ENCODE measurements around the gene STK4.

STK4 gene

GRCh38 chr20:44954211-44954610 is 12.1 kb upstream of the STK4 start:
- no peak for DNase-seq (ENCODE audit: low spot score)

- DNase-seq (ENCODE audit: low spot score) = no peak
Observed at GRCh38 chr20:44955270-44955669, 11.0 kb upstream of the STK4 start.

DNA sequence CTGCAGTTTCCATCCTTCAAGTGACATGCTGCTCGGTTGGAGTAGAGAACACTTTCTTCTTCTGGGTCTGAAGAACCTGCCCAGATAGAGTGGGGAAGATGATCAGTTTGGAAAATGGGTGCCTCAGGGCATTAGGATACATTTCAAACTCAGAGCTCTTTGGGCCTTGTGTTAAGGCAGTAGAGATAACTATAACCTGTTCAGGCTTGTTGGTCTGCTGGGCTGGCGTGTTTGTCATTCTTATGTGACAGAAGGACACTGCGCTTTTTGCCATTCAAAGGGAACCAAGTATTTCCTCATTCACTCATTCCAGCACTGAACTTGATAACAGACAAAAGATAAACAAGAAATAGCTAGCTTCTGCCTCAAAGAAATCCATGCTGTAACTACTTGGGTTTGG is 9.9 kb upstream of the STK4 start:
- DNase-seq (ENCODE audit: low spot score) = no peak

- DNase-seq (ENCODE audit: low spot score) = no peak
Observed at GRCh38 chr20:44958276-44958675, 8.0 kb upstream of the STK4 start.

DNA sequence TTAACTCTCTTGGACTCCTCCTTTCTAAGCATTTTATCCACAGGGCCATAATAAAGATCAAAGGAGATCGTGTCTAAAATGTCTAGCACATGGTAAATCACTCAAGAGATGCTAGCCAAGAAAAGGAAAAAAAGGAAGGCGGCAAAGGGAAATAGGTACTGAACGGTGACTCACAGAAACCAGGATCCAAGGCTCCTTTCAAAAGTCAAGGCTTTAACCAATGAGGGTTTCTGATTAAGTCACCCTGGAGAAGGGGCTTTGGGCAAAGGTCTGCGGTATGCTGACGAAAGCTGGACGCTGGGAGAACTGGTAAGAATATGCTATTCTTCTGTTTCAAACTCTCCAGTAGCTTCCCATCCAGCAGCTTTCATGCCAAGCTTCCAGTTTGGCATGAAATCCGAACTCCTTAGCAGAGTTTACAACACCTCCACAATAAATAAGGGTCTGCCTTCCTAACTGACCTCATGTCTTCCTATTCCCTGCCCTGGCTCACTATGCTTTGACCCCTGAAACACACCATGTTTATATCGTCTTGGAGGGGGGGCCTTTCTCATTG is 7.2 kb upstream of the STK4 start:
- no peak for DNase-seq (ENCODE audit: low spot score)

- DNase-seq (ENCODE audit: low spot score) = peak; percentile 34
Observed at GRCh38 chr20:44959638-44960102, 6.6 kb upstream of the STK4 start.

GRCh38 chr20:44960103-44960852 is 6.0 kb upstream of the STK4 start, which contains the start of gene TOMM34:
TSS of gene TOMM34 (minus strand) at chr20:44960397. CDS start at chr20:44960333, 64 bp downstream.
- DNase-seq (ENCODE audit: low spot score) = peak; percentile 98

DNA sequence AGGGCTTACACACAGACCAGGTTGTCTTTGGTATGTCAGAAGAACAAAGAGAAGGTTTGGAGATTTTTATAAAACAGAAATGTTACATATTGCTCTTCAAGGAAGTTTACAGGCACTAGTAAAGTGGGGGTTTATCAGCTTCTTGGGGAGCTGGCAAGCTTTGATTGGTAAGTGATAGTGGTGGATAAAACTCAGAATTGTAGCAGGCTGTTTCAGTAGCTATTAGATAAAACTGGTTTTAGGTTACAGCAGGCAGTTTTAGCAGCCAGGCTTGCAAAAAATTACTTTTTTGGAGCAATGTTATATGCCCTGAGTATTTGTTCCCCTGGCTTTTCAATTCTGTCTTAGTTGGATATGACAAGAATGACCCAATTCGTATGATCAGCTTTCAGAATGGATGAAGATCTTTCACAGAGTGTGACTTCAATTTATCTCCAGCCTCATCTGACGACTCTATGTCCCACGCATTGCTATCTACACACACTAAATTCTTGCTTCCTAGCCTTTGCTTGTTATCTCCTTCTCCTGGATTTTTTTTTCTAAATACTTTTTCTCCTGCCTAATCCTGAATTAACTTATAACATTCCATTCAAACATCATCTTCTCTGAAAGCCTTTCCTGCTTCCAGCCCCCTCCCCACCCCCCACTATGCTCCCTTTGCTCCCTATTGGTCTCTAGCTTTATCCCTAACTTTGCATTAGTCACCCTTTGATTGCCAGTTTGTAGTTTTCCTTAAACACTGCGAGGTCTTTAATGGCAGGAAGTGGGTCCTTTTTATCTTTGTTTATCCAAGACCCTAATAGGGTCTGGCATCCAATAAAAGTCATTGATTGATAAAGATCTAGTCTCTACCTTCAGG is 5.1 kb upstream of the STK4 start:
- no peak for DNase-seq (ENCODE audit: low spot score)

GRCh38 chr20:44961870-44962267 is 4.4 kb upstream of the STK4 start:
- DNase-seq (ENCODE audit: low spot score) = no peak

DNA sequence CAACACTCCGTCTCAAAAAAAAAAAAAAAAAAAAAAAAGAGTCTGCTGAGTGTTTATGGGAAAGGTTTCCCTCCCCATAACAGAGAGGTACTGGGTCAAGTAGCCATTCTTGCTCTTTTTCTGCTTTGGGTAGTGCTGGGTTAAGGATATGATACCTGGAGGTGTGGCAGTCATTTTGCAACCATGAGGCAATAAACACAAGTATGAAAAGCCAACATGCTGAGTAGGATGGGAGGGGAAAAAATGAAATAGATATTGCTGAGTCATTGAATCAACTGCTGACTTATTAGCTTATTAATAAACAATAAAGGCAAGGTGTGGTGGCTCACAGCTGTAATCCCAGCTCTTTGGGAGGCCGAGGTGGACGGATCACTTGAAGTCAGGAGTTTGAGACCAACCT is 3.8 kb upstream of the STK4 start:
- no peak for DNase-seq (ENCODE audit: low spot score)

DNA sequence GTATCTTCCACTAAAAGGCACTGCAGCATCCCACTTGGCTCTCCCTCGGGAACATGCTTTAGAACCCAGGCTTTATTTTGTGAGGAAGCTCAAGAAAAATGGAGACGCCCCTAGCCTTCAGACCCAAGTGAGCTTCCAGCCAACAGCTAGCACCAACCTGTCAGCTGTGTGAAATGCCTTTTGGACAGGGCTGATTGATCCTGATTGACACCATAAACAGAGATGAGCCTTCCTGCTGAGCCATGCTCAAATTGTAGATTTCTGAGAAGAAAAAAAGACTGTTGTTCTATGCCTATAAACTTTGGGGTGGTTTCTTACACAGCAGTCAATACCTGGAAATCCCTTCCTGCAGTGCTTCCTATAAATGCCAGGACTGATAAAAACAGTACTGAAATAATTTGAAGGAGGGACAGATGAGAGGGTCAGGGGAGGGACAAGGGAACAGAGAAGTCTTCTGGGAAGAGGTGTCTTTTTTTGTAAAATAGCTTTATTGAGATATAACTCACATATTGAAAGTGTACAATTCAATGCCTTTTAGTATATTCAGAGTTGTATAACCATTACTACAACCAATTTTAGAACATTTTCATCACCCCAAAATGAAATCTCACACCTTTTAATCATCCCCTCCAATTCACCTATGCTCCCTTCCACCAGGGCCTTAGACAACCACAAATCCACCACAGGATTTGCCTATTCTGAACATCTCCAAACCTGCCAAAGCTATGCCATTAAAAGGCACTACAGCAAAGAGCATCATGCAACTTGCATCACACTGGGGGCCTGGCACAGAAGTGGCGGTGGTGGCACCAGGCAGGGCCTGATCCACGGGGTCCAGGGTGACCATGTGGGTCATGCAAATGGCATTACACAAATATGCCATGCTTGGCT is 2.7 kb upstream of the STK4 start:
- no peak for DNase-seq (ENCODE audit: low spot score)

GRCh38 chr20:44965651-44966029 is 672 bp upstream of the STK4 start:
- DNase-seq (ENCODE audit: low spot score) = no peak

- DNase-seq (ENCODE audit: low spot score) = no peak
Observed at GRCh38 chr20:44967207-44967807, 995 bp downstream of the STK4 start.

- no peak for DNase-seq (ENCODE audit: low spot score)
Observed at GRCh38 chr20:44969300-44969894, 3.1 kb downstream of the STK4 start.

DNA sequence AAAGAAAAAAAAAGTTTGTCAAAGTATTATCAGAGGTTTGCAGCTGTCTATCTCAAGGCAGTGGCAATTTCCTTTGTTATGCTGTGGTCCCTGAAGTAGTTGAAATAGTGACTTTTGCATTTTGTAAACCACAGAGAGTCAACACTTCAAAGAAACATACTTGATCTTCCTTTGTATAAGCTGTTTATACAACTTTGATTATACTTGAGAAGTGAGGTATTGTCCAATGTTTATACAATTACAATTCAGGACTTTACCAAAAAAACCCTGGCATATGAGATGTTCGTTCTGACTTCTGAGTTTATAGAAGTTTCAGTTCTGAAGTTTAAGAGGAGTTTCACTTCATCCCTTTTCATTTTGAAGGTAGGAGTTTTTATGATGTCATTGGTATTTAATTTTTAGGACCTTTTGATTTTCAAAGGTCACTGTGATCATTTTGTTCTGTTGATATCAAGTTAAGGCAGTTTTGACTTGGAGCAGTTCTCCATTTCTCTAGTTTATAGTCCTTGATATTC is 4.0 kb downstream of the STK4 start:
- no peak for DNase-seq (ENCODE audit: low spot score)

- DNase-seq (ENCODE audit: low spot score) = no peak
Observed at GRCh38 chr20:44973053-44973452, 6.7 kb downstream of the STK4 start.

- DNase-seq (ENCODE audit: low spot score) = no peak
Observed at GRCh38 chr20:44976698-44977097, 10.4 kb downstream of the STK4 start.

DNA sequence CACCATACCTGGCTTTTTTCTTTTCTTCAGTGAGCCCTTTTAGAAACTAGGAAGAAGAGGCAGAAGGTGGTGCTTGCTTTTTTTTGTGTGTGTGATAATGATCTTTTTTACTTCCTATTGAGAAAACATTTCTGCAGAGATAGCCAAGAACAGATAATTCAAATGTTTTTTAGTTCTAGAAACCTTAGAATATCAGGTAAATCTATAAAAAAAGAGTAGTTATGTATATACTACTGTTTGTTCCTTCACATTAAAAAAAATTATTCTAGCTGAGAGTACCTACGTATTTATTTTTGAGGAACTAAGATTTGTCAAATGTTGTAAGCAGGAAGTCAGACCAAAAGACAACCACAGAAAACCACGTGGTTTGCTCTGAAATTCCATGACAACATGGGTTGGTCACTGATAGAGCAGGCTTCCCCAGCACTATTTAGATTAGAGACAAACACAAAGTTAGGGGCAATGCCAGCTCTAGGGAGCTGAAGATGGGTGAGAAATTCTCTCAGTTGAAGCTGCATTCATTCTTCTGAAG is 12.8 kb downstream of the STK4 start:
- DNase-seq (ENCODE audit: low spot score) = no peak

DNA sequence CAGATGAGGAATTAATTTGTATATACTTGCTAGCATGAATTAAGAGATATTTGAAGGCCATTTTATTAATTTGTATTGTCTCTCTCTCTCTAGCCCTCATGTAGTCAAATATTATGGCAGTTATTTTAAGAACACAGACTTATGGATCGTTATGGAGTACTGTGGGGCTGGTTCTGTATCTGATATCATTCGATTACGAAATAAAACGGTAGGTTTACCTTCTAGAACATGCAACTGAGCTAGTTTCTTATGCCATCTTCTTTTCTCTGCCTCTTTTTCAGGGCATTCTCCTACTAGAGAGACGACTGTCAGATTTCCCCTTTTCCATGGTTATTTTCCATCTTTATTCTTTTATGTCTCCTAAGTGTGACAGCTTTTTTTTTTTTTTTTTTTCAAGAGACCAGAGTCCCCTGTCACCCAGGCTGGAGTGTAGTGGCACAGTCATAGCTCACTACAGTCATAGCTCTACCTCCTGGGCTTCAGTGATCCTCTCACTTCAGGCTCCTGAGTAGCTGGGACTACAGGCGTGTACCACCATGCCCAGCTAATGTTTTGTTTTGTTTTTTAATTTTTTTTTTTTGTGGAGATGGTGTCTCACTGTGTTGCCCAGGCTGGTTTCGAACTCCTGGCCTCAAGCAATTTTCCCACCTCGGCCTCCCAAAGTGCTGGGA is 15.6 kb downstream of the STK4 start:
- no peak for DNase-seq (ENCODE audit: low spot score)

GRCh38 chr20:44983093-44983674 is 16.9 kb downstream of the STK4 start:
- no peak for DNase-seq (ENCODE audit: low spot score)

Data from HuH-7 (cell line).